Midbrain (tissue), 1 donor: Measurements from ENCODE around the gene LHPP.

Experiments
- DNase-seq: peaks from one replicate; lab custom pipeline; 2025; lab: John Stamatoyannopoulos, UW

The LHPP gene

GRCh38 chr10:124625831-124626238 is 164.2 kb downstream of the LHPP start:
- no peak for DNase-seq

- DNase-seq, result no peak
Observed at GRCh38 chr10:124626759-124627380, 165.2 kb downstream of the LHPP start.

- no peak for DNase-seq
Observed at GRCh38 chr10:124627866-124628675, 166.4 kb downstream of the LHPP start.

GRCh38 chr10:124628676-124629021 is 167.0 kb downstream of the LHPP start:
- DNase-seq, result no peak

GRCh38 chr10:124629415-124629814 is 167.8 kb downstream of the LHPP start:
- peak; percentile 79 for DNase-seq

- DNase-seq, result no peak
Observed at GRCh38 chr10:124629842-124630241, 168.2 kb downstream of the LHPP start.

GRCh38 chr10:124630551-124630950 is 168.9 kb downstream of the LHPP start:
- no peak for DNase-seq

- DNase-seq, result peak; percentile 44
Observed at GRCh38 chr10:124632064-124632531, 170.5 kb downstream of the LHPP start.

- DNase-seq, result no peak
Observed at GRCh38 chr10:124632566-124632965, 170.9 kb downstream of the LHPP start.

GRCh38 chr10:124636271-124636995 is 174.8 kb downstream of the LHPP start:
- no peak for DNase-seq

GRCh38 chr10:124637091-124637700 is 175.6 kb downstream of the LHPP start:
- DNase-seq, result no peak

- no peak for DNase-seq
Observed at GRCh38 chr10:124637746-124638145, 176.1 kb downstream of the LHPP start.

- no peak for DNase-seq
Observed at GRCh38 chr10:124639206-124639605, 177.6 kb downstream of the LHPP start.

GRCh38 chr10:124639646-124640045 is 178.0 kb downstream of the LHPP start:
- DNase-seq, result no peak

GRCh38 chr10:124640056-124640455 is 178.4 kb downstream of the LHPP start:
- no peak for DNase-seq

GRCh38 chr10:124640538-124641231 is 179.1 kb downstream of the LHPP start:
- no peak for DNase-seq

GRCh38 chr10:124641282-124642087 is 179.9 kb downstream of the LHPP start:
- no peak for DNase-seq

GRCh38 chr10:124642088-124642710 is 180.6 kb downstream of the LHPP start:
- DNase-seq, result no peak

GRCh38 chr10:124643330-124644009 is 181.8 kb downstream of the LHPP start:
- DNase-seq, result no peak

GRCh38 chr10:124644236-124644635 is 182.6 kb downstream of the LHPP start:
- no peak for DNase-seq
